Fibroblast of skin of abdomen (primary cell): ENCODE results near the gene ALKBH5. TPM values are rescaled to one million over a fixed set of nuclear protein-coding genes. Genes with fewer than 3 reads are reported as not detected.

ENCODE experiments used
- DNase-seq: peaks from one replicate; pipeline ENCODE4 v3.0.0-alpha.2; 2013
- polyA plus RNA-seq, 2 experiments: library from polyadenylated mRNA; unstranded; fragments of 120-200 nt; gene quantifications; one replicate each; pipeline ENCODE4 v1.2.1, GENCODE V29; 2013; ENCODE audit not compliant: insufficient read length in 2 of 2

Gene ALKBH5
- 78.9 TPM for polyA plus RNA-seq (2013, experiment 1 of 2; ENCODE audit: insufficient read length)
- polyA plus RNA-seq (2013, experiment 2 of 2; ENCODE audit: insufficient read length) = 76.2 TPM

GRCh38 chr17:18183334-18184142, at the start of gene ALKBH5:
ALKBH5 (plus strand) TSS chr17:18183828; CDS start chr17:18184244, 416 bp downstream.
- DNase-seq = peak; percentile 100

- no peak for DNase-seq
These were observed 47.3 kb upstream of the ALKBH5 start for GRCh38 chr17:18136357-18136756.

GRCh38 chr17:18138065-18138749, 45.4 kb upstream of the ALKBH5 start:
- no peak for DNase-seq

- no peak for DNase-seq
These were observed 44.5 kb upstream of the ALKBH5 start for GRCh38 chr17:18139092-18139491.

- no peak for DNase-seq
These were observed 44.1 kb upstream of the ALKBH5 start for GRCh38 chr17:18139498-18139897.

GRCh38 chr17:18139949-18140348, 43.7 kb upstream of the ALKBH5 start:
- DNase-seq = no peak

- no peak for DNase-seq
These were observed 43.0 kb upstream of the ALKBH5 start for GRCh38 chr17:18140648-18141047.

GRCh38 chr17:18141210-18141803, 42.3 kb upstream of the ALKBH5 start:
- peak; percentile 43 for DNase-seq

GRCh38 chr17:18142417-18142816, 41.2 kb upstream of the ALKBH5 start:
- DNase-seq = no peak

GRCh38 chr17:18143044-18143936, 40.3 kb upstream of the ALKBH5 start:
- DNase-seq = no peak

GRCh38 chr17:18144261-18144660, 39.4 kb upstream of the ALKBH5 start:
- DNase-seq = no peak

- DNase-seq = no peak
These were observed 38.8 kb upstream of the ALKBH5 start for GRCh38 chr17:18144855-18145254.

GRCh38 chr17:18145811-18146210, 37.8 kb upstream of the ALKBH5 start:
- DNase-seq = no peak

GRCh38 chr17:18146259-18146658, 37.4 kb upstream of the ALKBH5 start:
- DNase-seq = no peak

GRCh38 chr17:18146980-18147379, 36.6 kb upstream of the ALKBH5 start:
- DNase-seq = no peak

- DNase-seq = no peak
These were observed 35.0 kb upstream of the ALKBH5 start for GRCh38 chr17:18148586-18148985.

GRCh38 chr17:18151290-18151689, 32.3 kb upstream of the ALKBH5 start:
- DNase-seq = no peak

GRCh38 chr17:18155179-18155578, 28.4 kb upstream of the ALKBH5 start:
- DNase-seq = no peak

- no peak for DNase-seq
These were observed 27.3 kb upstream of the ALKBH5 start for GRCh38 chr17:18156171-18156975.

GRCh38 chr17:18156976-18157280, 26.7 kb upstream of the ALKBH5 start:
- no peak for DNase-seq

- DNase-seq = no peak
These were observed 26.2 kb upstream of the ALKBH5 start for GRCh38 chr17:18157354-18157985.
